Measurements from ENCODE around the gene P3R3URF.

The P3R3URF gene

GRCh38 chr1:46168477-46168876, 7.8 kb downstream of the P3R3URF start:
- DNase-seq (ENCODE audit: insufficient read length, low spot score) (no peak), FAIRE-seq (no peak)
- TF ChIP-seq PAX5 (IDR thresholded peaks at IDR 0.05; ENCODE audit: insufficient read depth, low read length, severe bottlenecking) (no peak), POU2F2 (IDR thresholded peaks at IDR 0.05; ENCODE audit: low read depth, low read length) (no peak), TAF1 (IDR thresholded peaks at IDR 0.05; ENCODE audit: low read depth, low read length) (no peak), POLR2AphosphoS5 (IDR thresholded peaks at IDR 0.05; ENCODE audit: low read depth, low read length) (no peak), POLR2A (IDR thresholded peaks at IDR 0.05; ENCODE audit: low read depth, low read length) (no peak), SPI1 (IDR thresholded peaks at IDR 0.05; ENCODE audit: low read depth, low read length) (no peak)

DNA sequence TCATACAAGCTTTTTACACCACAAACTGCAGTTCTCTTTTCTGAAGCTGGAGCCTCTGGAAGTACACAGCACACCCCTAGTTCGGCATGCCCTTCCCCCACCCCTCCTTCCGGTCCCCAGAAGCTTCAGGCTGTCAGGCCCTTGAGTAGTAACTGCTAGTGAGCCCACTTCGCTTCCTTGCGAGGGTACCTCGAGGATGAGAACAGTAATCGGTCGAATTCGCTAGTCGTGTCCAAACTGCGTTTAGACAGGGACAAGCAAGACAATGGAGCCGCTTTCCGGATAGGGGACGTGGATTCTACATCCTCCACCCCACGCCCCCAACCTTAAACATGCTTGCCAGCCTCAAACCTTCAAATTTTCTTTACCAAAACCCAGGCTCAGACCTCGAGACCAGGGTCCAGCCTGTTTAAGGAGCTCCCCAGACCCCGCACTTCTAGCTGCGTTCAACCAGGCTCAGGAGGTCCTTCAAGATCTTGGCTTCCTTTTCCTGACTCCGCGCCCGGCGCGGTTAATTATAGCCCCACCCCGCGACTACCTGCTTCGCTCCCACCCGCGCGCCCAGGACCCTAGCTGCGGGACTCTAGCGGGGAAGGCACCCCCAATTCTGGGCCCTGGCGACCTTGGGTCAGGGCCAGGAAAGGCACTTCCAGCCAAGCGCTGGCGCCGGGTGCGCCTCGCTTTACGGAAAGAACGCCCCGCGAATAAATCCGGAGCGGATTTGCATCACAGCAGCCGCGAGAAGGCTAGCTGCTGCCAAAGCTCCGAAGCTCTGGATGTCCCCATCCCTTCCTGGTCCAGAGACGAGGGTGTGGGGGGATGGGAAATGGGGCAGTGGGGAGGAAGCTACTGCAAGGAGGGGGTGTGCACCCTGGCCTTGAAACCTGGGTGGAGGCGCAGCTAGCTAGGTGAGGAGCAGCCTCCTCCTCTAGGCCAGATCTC, 9.5 kb downstream of the P3R3URF start:
- peak; percentile 95 for FAIRE-seq
- TF ChIP-seq SPI1 (IDR thresholded peaks at IDR 0.05; ENCODE audit: low read depth, low read length) (peak; percentile 28; the same call in 1 of the 2 replicates), POLR2AphosphoS5 (IDR thresholded peaks at IDR 0.05; ENCODE audit: low read depth, low read length) (no peak)

GRCh38 chr1:46160212-46160611, 16.1 kb downstream of the P3R3URF start:
- TF ChIP-seq PAX5 (IDR thresholded peaks at IDR 0.05; ENCODE audit: insufficient read depth, low read length, severe bottlenecking) (no peak), POU2F2 (IDR thresholded peaks at IDR 0.05; ENCODE audit: low read depth, low read length) (no peak), TAF1 (IDR thresholded peaks at IDR 0.05; ENCODE audit: low read depth, low read length) (no peak), POLR2AphosphoS5 (IDR thresholded peaks at IDR 0.05; ENCODE audit: low read depth, low read length) (no peak)
- DNase-seq (ENCODE audit: insufficient read length, low spot score) (no peak), FAIRE-seq (no peak)

More for the DNA sequence above, 9.5 kb downstream of the P3R3URF start:
- peak; percentile 65 for DNase-seq (ENCODE audit: insufficient read length, low spot score)

- DNase-seq (ENCODE audit: insufficient read length, low spot score) (no peak), FAIRE-seq (peak; percentile 76)
- TF ChIP-seq POU2F2 (IDR thresholded peaks at IDR 0.05; ENCODE audit: low read depth, low read length), result no peak
- no peak for TF ChIP-seq POLR2A (IDR thresholded peaks at IDR 0.05; ENCODE audit: low read depth, low read length)
- no peak for TF ChIP-seq TAF1 (IDR thresholded peaks at IDR 0.05; ENCODE audit: low read depth, low read length)
- no peak for TF ChIP-seq PAX5 (IDR thresholded peaks at IDR 0.05; ENCODE audit: insufficient read depth, low read length, severe bottlenecking)
- TF ChIP-seq POLR2AphosphoS5 (IDR thresholded peaks at IDR 0.05; ENCODE audit: low read depth, low read length), result no peak
- no peak for TF ChIP-seq SPI1 (IDR thresholded peaks at IDR 0.05; ENCODE audit: low read depth, low read length)
Observed at GRCh38 chr1:46159516-46159915, 16.8 kb downstream of the P3R3URF start.

- FAIRE-seq, result no peak
- no peak for TF ChIP-seq POU2F2 (IDR thresholded peaks at IDR 0.05; ENCODE audit: low read depth, low read length)
- no peak for TF ChIP-seq POLR2AphosphoS5 (IDR thresholded peaks at IDR 0.05; ENCODE audit: low read depth, low read length)
- TF ChIP-seq SPI1 (IDR thresholded peaks at IDR 0.05; ENCODE audit: low read depth, low read length), result no peak
- no peak for TF ChIP-seq TAF1 (IDR thresholded peaks at IDR 0.05; ENCODE audit: low read depth, low read length)
- TF ChIP-seq POLR2A (IDR thresholded peaks at IDR 0.05; ENCODE audit: low read depth, low read length), result no peak
- TF ChIP-seq PAX5 (IDR thresholded peaks at IDR 0.05; ENCODE audit: insufficient read depth, low read length, severe bottlenecking), result no peak
- no peak for DNase-seq (ENCODE audit: insufficient read length, low spot score)
Observed at GRCh38 chr1:46158312-46159281, 17.7 kb downstream of the P3R3URF start.

GRCh38 chr1:46157916-46158311, 18.4 kb downstream of the P3R3URF start:
- FAIRE-seq (no peak), DNase-seq (ENCODE audit: insufficient read length, low spot score) (no peak)
- no peak for TF ChIP-seq POU2F2 (IDR thresholded peaks at IDR 0.05; ENCODE audit: low read depth, low read length)
- no peak for TF ChIP-seq PAX5 (IDR thresholded peaks at IDR 0.05; ENCODE audit: insufficient read depth, low read length, severe bottlenecking)
- no peak for TF ChIP-seq POLR2AphosphoS5 (IDR thresholded peaks at IDR 0.05; ENCODE audit: low read depth, low read length)
- no peak for TF ChIP-seq SPI1 (IDR thresholded peaks at IDR 0.05; ENCODE audit: low read depth, low read length)
- no peak for TF ChIP-seq TAF1 (IDR thresholded peaks at IDR 0.05; ENCODE audit: low read depth, low read length)
- no peak for TF ChIP-seq POLR2A (IDR thresholded peaks at IDR 0.05; ENCODE audit: low read depth, low read length)

DNA sequence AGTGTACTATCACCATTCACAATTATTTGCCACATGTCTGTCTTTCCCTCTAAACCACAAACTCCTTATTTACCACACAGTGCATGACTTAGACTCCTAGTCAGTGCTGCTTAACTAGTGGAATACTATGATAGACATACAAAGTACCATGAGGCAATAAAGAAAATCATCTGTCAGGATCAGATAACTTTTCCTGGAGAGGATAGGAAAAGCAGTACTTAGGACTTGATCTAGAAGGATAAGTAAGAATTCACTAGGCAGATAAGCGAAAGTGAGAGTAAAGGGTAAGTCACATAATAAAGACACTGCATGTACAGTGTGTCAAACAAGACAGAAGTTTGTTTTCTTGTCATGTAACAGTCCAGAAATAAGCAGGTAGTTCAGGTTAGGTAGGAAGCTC, 22.6 kb downstream of the P3R3URF start:
- no peak for FAIRE-seq
- DNase-seq (ENCODE audit: insufficient read length, low spot score), result no peak
- TF ChIP-seq SPI1 (IDR thresholded peaks at IDR 0.05; ENCODE audit: low read depth, low read length) (no peak), PAX5 (IDR thresholded peaks at IDR 0.05; ENCODE audit: insufficient read depth, low read length, severe bottlenecking) (no peak)

- no peak for FAIRE-seq
- TF ChIP-seq SPI1 (IDR thresholded peaks at IDR 0.05; ENCODE audit: low read depth, low read length) (no peak), PAX5 (IDR thresholded peaks at IDR 0.05; ENCODE audit: insufficient read depth, low read length, severe bottlenecking) (no peak), TAF1 (IDR thresholded peaks at IDR 0.05; ENCODE audit: low read depth, low read length) (no peak), POLR2A (IDR thresholded peaks at IDR 0.05; ENCODE audit: low read depth, low read length) (no peak), POU2F2 (IDR thresholded peaks at IDR 0.05; ENCODE audit: low read depth, low read length) (no peak), POLR2AphosphoS5 (IDR thresholded peaks at IDR 0.05; ENCODE audit: low read depth, low read length) (no peak)
- DNase-seq (ENCODE audit: insufficient read length, low spot score), result no peak
Observed at GRCh38 chr1:46153228-46153627, 23.1 kb downstream of the P3R3URF start.

DNA sequence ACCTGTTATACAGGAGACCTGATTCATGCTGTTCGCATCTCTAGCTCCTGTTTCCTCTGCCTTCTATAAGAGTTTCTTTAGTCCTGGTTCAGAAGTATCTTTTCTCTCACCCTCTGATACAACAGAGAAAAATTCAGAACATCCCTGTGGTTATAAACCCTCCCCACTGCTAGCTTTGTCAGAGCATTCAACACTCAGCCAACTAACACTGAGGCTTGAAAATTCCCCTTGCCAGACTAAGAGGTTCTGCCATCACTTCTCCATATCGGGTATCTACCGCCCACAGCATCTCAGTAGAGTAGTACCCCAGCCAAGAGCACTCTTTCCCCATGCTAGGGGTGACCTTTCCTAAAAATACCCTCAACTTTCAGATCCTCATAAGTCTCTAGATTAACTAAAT, 24.3 kb downstream of the P3R3URF start:
- FAIRE-seq, result no peak
- TF ChIP-seq POU2F2 (IDR thresholded peaks at IDR 0.05; ENCODE audit: low read depth, low read length), result no peak
- peak; percentile 43; the same call in 1 of the 2 replicates for TF ChIP-seq SPI1 (IDR thresholded peaks at IDR 0.05; ENCODE audit: low read depth, low read length)
- no peak for TF ChIP-seq POLR2AphosphoS5 (IDR thresholded peaks at IDR 0.05; ENCODE audit: low read depth, low read length)
- DNase-seq (ENCODE audit: insufficient read length, low spot score), result no peak

Measured in GM12891 (cell line).